ENCODE results near the gene KLHL40.

GRCh38 chr3:42730706-42731420 is 45.5 kb downstream of the KLHL40 start:
- TF ChIP-seq ZNF589 (CRISPR knock-in tag; IDR thresholded peaks at IDR 0.05; ENCODE audit: low read depth) = no peak
- no peak for TF ChIP-seq POLR2A (conservative IDR thresholded peaks at IDR 0.05)
- TF ChIP-seq C11orf30 (IDR thresholded peaks at IDR 0.05; ENCODE audit: low read depth) = no peak
- no peak for TF ChIP-seq ZNF551 (CRISPR knock-in tag; IDR thresholded peaks at IDR 0.05)
- TF ChIP-seq GATAD2B (IDR thresholded peaks at IDR 0.05; ENCODE audit: borderline replicate concordance) = no peak
- TF ChIP-seq ETS1 (conservative IDR thresholded peaks at IDR 0.05; ENCODE audit: control insufficient read depth, low read depth, low read length) = no peak
- TF ChIP-seq MTA3 (IDR thresholded peaks at IDR 0.05; ENCODE audit: borderline replicate concordance) = no peak
- TF ChIP-seq ZNF280A (IDR thresholded peaks at IDR 0.05; ENCODE audit: low read depth, partially characterized antibody) = no peak
- no peak for TF ChIP-seq FOXA1 (IDR thresholded peaks at IDR 0.05; ENCODE audit: borderline replicate concordance)
- TF ChIP-seq BRD4 (IDR thresholded peaks at IDR 0.05) = no peak
- TF ChIP-seq E2F5 (CRISPR knock-in tag; IDR thresholded peaks at IDR 0.05) = no peak
- no peak for TF ChIP-seq CTCF (IDR thresholded peaks at IDR 0.05 in 2 of 3, conservative IDR thresholded peaks at IDR 0.05 in 1 of 3; ENCODE audit: insufficient read depth in 2 of 3, low read depth in 1 of 3, low read length in 3 of 3)
- TF ChIP-seq ATF2 (CRISPR knock-in tag; IDR thresholded peaks at IDR 0.05) = no peak
